ENCODE results near the gene CDKAL1.

The CDKAL1 gene

GRCh38 chr6:21220271-21220987 is 686.2 kb downstream of the CDKAL1 start:
- no peak for TF ChIP-seq CTCF (IDR thresholded peaks at IDR 0.05; ENCODE audit: borderline replicate concordance, insufficient read depth, low read depth, low read length)
- no peak overlapping the region for H3K4me3 ChIP-seq (ENCODE audit: low read depth, low read length)

GRCh38 chr6:21222656-21223055 is 688.4 kb downstream of the CDKAL1 start:
- no peak for TF ChIP-seq CTCF (IDR thresholded peaks at IDR 0.05; ENCODE audit: borderline replicate concordance, insufficient read depth, low read depth, low read length)
- H3K4me3 ChIP-seq (ENCODE audit: low read depth, low read length) = no peak overlapping the region

GRCh38 chr6:21225912-21226311 is 691.7 kb downstream of the CDKAL1 start:
- no peak for TF ChIP-seq CTCF (IDR thresholded peaks at IDR 0.05; ENCODE audit: borderline replicate concordance, insufficient read depth, low read depth, low read length)
- H3K4me3 ChIP-seq (ENCODE audit: low read depth, low read length) = no peak overlapping the region

DNA sequence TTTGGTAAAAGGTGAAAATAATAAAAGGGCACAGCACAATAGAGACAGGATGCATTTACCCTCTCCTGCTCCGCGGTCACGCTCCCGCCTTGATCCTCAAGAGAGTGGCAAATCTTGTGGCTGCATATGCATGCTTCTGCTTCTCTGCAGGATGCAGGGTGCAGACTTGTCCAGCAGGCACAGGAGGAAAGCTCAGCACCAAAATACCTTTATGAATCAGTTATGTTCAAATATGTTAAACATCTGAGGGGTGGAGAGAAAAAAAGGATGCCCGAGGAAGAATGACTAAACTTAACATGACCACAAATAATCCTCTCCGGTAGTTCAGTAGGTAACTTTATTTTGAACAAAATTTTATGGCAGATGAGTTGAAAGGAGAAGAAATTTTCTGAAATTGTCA is 693.2 kb downstream of the CDKAL1 start:
- no peak for TF ChIP-seq CTCF (IDR thresholded peaks at IDR 0.05; ENCODE audit: borderline replicate concordance, insufficient read depth, low read depth, low read length)
- H3K4me3 ChIP-seq (ENCODE audit: low read depth, low read length) = no peak overlapping the region

GRCh38 chr6:21228411-21228810 is 694.2 kb downstream of the CDKAL1 start:
- H3K4me3 ChIP-seq (ENCODE audit: low read depth, low read length) = no peak overlapping the region
- no peak for TF ChIP-seq CTCF (IDR thresholded peaks at IDR 0.05; ENCODE audit: borderline replicate concordance, insufficient read depth, low read depth, low read length)

- no peak overlapping the region for H3K4me3 ChIP-seq (ENCODE audit: low read depth, low read length)
- no peak for TF ChIP-seq CTCF (IDR thresholded peaks at IDR 0.05; ENCODE audit: borderline replicate concordance, insufficient read depth, low read depth, low read length)
These were observed 694.7 kb downstream of the CDKAL1 start for GRCh38 chr6:21228876-21229460.

GRCh38 chr6:21230536-21230935 is 696.3 kb downstream of the CDKAL1 start:
- no peak for TF ChIP-seq CTCF (IDR thresholded peaks at IDR 0.05; ENCODE audit: borderline replicate concordance, insufficient read depth, low read depth, low read length)
- H3K4me3 ChIP-seq (ENCODE audit: low read depth, low read length) = no peak overlapping the region
